ENCODE measurements around the gene AADAC.
"Not testable (repeated sequence)": the region's sequence is repeated elsewhere in the genome, so short reads cannot be mapped to it uniquely, and the experiment has no call there.

The AADAC gene, protein sequence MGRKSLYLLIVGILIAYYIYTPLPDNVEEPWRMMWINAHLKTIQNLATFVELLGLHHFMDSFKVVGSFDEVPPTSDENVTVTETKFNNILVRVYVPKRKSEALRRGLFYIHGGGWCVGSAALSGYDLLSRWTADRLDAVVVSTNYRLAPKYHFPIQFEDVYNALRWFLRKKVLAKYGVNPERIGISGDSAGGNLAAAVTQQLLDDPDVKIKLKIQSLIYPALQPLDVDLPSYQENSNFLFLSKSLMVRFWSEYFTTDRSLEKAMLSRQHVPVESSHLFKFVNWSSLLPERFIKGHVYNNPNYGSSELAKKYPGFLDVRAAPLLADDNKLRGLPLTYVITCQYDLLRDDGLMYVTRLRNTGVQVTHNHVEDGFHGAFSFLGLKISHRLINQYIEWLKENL

DNA sequence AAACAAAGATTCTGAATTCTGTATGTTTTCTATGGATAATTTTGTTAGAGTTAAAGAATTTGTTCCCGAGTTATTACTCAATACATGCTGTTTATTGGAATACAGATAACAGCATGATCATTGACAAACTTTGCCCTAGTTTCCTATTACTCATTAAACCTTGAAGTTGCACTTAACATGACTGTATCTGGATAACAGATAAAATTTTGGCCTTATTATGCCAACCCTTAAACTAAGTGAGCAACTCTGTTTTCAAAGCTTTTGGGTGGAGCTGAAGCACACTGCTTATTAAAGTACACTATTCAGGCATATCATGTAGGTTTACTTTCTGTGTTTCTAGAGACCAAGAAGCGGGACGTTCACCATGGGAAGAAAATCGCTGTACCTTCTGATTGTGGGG is at the start of gene AADAC:
TSS of gene AADAC (plus strand) at position 318 of the 400 bp plus-strand sequence. CDS start at position 365, 47 bp downstream.
- DNase-seq (ENCODE audit: low read depth) = no peak

DNA sequence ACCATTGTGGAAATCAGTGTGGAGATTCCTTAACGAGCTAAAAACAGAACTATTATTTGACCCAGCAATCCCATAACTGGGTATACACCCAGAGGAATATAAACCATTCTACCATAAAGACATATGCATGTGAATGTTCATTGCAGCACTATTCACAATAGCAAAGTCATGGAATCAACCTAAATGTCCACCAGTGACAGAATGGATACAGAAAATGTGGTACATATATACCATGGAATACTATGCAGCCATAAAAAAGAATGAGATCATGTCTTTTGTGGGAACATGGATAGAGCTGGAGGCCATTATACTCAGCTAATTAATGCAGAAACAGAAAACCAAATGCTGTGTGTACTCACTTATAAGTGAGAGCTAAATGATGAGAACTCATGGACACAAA is 49.2 kb upstream of the AADAC start:
- DNase-seq (ENCODE audit: low read depth) = not testable (repeated sequence)

DNA sequence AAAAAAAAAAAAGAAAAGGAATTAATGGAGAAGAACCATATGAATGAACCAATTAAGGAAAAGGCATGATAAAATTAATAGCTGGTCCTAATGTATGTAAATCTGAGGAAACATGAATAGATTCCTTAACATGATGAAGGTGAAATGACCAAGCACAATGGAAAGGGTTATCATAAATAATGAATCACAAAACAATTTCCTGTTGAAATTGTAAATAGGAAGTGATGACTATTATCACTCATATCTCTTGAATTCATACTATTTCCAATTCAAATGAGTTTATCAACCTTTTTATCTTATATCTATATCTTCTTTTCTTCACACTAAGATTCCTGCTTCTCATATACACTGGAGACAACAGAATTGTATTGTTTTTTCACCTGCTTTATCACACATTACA is 48.2 kb upstream of the AADAC start:
- DNase-seq (ENCODE audit: low read depth) = no peak

DNA sequence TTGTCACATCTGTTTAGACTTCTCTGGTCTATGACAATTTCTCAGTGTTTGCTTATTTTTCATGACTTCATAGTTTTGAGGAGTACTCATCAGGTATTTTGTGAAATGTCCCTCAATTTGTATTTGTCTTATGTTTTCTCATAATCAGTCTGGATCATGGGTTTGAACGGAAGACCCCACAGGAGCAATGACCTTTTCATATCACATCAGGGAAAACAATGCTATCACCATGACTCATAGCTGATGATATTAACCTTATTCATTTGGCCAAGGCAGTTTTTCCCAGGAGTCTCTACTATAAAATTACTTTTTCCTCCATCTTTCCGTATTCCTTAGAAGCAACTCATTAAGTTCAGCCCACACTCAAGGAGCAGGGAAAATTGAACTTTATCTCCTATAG is 47.5 kb upstream of the AADAC start:
- no peak for DNase-seq (ENCODE audit: low read depth)

DNA sequence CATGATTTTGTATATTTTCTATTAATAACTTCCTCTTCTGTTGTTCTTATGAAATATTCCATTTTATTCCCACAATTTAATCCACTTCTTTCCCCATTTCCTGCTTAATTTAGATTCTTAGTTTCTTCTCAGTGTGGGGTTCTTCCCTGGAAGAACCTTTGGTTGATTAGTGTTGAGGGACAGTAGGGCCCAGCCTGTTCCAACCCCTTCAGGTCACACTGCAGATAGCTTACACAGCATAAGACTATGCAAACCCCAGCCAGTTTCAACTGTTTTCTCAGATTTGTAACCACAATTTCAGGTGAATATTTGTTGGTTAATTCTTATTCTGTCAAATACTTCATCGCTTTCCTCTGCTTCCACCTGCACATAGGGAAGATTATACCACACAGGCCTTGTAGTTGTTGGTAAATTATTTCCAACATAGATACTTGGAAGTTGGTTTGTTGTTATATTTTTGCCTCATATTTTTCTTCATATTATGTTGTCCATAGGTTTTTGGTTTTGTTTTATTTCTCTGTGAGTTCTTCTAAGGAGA is 45.5 kb upstream of the AADAC start:
- no peak for DNase-seq (ENCODE audit: low read depth)

DNA sequence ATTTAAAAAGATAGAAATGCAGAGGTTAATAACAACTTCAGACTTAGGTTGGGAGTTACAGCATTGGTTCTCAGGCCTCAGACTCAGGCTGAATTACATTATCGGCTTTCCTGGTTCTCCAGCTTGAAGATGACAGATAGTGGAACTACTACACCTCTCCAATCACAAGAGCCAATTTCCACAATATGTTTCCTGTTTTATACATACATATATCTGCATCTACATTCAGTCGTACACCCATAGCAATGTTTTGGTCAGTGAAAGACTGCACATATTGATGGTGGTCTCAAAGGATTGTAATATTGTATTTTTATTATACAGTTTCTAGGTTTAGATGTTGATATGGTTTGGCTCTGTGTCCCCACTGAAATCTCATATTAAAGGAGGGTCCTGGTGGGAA is 44.7 kb upstream of the AADAC start:
- no peak for DNase-seq (ENCODE audit: low read depth)

DNA sequence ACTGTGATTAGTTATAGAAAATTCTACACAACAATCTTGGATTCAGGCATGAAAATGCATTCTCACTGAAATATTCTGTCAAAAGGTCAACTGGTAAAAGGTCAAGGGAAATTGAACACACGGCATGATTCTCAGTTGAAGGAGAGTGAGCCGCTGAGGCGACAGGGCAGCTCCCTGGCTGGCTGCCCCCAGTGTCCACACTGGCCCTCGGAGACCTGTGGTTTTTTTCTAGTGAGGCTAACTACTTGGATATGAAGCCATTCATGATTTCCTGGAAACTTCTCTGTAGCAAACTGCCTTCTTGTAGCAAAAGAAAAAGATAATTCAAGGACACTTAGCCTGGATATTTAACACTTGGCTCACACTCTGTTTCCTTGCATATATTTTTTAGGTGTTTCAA is 43.0 kb upstream of the AADAC start:
- no peak for DNase-seq (ENCODE audit: low read depth)

DNA sequence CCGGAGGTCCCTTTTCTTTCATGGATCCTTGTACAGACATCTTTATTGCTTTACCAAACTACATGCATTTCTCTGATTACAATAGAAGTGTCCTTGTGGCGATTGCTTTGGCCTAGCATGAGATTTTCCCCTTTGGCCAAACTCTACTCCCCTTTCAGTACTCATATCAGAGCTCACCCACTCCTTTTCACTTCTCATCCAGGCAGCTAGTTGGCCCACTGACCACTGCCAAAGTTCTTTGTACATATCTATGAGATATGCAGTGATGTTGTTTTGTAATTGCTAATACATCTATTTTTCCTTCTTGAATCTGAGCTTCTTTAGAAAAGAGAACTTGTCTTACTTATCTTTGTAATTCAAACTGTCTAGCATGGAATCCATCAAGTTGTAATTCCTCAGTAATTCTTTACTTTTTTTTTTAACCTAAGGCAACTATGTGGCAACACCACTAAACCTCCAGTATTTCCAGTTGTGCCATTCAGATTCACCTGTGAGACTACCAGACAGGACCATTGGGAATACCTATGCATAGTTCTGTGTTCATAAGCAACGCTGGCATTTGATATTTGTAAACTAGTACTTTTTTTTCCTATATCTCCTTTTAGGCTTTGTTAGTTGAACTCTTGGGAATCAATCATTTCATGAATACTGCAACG is 41.0 kb upstream of the AADAC start:
- DNase-seq (ENCODE audit: low read depth) = no peak

DNA sequence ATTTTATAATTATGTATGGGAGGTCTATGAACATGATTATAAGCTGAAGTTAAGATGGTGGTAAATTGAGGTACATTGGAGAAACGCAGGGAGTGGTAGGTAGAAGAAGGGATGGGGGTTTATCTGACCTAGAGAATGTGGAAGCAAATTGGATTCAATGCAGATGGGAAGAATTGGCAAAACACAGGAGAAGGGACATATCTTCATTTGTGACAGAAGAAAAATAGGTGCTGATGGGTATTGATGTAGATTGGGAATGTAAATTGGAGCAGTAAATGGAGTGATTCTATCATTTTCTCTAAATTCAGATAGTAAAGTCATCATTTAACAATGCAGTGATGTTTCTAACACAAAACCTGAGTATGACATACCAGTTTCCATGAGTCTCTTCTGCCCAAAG is 39.7 kb upstream of the AADAC start:
- no peak for DNase-seq (ENCODE audit: low read depth)

DNA sequence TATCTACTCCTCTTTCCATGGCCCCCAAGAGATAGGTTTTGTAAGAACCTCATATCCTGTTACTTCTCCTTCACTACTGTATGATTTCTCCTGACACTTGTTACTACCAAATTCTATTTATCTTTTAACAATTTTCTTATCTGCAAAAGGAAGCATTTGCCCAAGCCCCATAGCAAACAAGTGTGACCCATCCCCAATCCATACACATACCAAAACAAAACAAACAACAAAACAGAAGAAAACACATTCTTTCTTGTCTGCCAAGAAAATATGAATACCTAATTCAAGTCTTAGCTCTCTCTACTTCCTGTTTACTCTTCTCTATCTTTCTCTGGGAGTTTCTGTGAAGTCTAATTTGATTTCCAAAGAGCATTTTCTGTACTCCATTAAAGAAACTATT is 39.0 kb upstream of the AADAC start:
- DNase-seq (ENCODE audit: low read depth) = no peak

DNA sequence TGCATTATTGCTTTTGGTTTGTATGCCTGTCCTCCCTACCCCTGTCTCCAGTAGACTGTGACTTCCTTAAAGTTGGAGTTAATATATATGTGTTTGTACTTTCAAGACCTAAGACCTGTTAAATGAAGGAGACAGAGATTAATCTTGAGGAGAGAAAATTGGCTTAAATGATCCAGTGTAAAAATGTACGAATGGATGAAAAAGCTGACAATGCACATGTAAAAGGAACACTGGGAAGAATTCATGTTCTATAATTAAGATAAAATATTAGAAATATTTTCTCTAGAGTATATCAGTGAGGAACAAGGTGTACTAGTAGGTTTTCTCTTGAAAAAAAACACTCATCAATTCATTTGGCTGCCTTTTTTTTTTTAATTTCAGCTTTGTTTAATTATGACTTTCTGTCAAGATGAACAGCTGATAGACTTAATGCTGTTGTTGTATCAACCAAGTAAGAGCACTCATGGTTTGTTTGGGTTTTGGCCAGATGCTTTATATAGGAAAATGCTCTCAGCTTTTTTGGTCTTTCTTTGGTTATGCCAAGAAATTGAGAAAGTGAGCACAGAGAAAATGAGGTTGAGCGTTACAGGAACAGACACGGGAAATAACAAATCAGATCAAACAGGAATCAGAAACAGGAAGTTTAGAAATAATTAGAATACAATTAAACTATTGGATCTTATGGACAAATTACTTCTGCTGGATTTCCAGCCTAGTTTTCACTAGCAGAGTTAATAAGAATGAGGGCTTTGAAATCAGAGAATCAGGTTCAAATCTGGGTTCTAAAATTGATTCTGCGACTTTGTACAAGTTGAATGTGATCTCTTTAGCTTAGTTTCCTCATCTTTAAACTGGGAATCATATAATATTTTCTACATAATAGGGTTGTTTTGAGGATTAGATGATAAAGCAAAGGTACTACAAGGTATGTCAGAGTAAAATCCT is 38.3 kb upstream of the AADAC start:
- DNase-seq (ENCODE audit: low read depth) = no peak

DNA sequence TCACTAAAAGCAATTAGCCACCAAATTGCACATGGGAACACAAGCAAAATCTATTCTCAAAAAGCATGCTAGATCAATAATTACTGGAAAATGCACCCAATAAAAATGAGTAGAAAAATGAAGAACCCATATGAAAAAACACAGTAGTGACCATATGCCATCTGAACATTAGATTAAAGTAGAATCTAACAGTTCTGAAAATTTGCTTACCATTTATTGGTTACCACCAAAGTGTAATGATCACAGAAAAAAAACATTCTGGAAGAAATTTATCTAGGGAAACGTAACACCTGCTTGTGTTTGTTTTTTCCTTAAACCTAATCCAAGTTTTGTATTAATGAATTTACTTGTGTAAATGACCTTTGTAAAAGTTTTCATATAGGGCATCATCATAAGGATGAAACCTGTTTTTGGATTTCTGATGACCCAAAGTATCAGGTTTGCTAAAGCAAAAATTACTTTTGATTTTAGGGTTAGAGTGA is 37.6 kb upstream of the AADAC start:
- no peak for DNase-seq (ENCODE audit: low read depth)

DNA sequence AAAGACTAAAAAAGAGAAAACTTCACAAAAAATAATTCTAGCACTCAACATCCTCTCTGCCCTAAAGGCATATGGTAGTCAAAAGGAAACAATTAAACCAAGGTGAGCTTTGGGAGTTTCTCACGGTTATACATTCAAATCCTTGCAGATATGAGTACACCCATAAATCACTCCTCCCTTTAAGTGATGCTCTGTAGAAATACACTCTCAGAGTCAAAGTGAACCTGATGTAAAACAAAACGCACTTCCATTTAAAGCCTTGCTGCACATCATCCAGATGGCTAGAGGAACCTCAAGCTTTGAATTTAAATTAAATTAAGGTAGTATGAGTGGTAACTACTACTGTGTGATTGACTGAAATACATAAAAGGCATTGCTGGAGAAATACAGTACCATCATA is 36.0 kb upstream of the AADAC start:
- no peak for DNase-seq (ENCODE audit: low read depth)

DNA sequence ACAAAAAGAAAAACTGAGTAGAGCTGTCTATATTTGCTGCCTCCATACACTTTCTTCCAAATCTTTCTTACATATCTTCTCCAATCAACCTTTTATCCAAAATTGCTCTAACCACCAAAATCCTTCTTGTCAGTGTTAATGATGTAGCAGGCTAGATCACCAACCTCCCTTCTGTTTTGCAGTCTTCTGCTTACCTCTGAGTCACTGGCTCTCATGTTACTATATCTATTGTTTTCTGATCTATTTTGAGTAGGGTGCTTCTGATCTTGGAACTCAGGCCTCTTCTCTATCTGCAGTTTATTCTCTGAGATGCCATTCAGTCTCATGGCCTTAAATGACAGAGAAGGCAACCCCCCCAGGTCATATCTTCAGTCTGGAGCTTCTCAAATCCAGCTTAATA is 26.3 kb upstream of the AADAC start:
- DNase-seq (ENCODE audit: low read depth) = no peak

DNA sequence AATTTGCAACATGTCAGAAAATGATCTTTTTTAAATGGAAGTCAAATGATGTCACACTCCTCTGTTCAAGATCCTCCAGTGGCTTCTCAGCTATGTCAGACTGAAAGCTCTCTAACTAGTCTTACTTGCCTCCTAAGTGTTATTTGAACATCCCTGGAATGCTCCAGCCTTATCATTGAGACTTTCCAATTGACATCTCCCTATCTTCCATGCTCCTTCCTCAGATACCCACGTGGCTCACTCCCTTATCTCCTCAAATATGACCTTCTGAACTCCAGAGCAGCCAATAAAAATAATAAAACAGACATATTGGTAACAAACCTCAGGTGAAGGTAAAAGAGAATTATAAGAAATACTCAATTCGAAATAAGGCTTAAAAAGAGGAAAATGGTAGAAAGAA is 25.5 kb upstream of the AADAC start:
- DNase-seq (ENCODE audit: low read depth) = no peak

DNA sequence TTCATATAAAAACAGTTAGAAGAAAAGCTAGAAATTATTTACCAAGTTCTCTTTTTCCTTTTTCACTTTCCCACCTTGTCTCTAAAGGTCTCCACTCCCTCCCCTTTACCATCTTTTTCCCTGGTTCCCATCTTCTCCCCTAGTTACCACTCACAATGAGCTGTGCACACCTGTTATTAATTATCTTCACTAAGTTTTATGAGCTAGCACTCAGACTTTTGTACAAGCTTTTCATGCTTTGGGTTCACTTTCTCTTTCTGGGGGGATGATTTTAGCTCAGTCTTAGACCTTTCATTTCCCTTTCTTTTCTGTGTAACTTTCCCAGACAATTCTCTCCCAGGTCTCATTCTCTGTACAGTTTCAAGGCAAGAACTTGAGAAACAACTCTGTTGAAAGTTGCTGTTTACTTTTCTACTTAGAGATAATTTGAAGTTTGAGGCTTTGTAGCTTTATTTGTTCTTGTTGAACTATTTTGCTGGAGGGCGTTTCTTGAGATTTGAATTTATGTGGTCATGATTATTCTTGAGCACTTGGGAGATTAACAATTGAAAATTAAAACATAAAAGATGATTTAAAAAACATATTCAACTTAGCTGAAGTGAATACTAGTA is 24.0 kb upstream of the AADAC start:
- DNase-seq (ENCODE audit: low read depth) = no peak

DNA sequence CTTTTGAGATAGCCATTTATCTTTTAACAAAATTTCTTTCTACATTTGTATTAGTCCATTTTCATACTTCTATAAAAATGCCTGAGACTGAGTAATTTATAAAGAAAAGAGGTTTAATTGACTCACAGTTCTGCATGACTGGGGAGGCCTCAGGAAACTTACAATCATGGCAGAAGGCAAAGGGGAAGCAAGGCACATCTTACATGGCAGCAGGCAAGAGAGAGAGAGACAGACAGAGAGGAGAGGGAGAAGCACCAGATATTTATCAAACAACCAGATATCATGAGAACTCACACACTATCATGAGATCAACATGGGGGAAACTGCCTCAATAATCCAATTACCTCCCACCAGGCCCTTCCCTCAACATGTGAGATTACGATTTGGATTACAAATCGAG is 23.2 kb upstream of the AADAC start:
- not testable (repeated sequence) for DNase-seq (ENCODE audit: low read depth)

DNA sequence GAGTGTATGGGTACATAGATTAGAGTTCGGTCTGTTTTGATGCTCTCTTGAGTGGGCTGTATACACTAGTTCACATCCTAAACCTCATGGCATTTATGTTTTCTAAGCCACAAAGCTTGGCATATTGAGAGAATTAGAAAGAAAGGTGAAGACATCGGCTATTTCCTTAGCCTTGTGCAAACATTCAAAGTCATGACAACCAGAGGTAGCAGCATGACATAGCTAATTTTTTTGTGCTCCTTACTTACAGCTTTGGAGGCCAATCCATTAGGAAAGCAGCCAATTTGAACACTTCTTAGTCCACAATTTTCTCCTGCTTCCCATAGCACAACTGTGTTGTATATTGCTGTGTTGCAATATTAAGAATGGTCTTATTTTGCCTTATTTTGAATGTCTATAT is 21.5 kb upstream of the AADAC start:
- no peak for DNase-seq (ENCODE audit: low read depth)

DNA sequence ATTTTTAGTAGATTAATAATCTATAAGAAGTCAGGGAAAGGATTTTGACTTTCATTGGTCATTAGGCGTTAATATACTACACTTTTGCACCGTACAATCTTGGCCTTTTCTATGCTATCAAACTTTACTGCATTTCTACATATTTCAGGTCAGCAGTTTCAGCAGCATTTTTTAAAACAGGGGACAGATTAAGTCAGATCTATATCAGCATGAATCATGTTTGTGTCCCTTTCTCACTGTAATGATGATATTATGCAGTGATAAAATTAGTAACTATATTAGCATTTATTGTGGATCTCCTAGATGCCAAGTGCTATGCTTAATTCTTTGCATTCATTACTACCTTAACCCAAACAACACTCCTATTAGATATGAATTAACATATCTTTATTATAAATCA is 20.3 kb upstream of the AADAC start:
- DNase-seq (ENCODE audit: low read depth) = no peak

DNA sequence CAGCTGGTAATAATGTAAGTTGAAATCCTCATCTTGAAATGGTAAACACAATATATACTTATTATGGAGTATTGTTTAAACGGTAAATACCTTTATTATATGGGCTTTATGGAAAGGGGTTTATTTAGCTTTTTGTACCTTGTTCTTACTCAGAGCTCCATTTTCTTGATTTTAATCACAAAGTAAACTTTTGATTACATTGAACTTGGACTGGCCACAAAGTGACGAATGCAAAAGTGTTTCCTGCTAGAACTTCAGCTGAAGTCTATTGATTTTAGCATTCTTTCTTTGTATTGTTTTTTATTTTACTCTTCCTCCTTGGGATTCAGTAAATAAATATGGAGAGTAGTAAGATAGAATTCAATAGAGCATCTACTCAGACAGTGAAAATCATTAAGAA is 19.8 kb upstream of the AADAC start:
- no peak for DNase-seq (ENCODE audit: low read depth)

DNA sequence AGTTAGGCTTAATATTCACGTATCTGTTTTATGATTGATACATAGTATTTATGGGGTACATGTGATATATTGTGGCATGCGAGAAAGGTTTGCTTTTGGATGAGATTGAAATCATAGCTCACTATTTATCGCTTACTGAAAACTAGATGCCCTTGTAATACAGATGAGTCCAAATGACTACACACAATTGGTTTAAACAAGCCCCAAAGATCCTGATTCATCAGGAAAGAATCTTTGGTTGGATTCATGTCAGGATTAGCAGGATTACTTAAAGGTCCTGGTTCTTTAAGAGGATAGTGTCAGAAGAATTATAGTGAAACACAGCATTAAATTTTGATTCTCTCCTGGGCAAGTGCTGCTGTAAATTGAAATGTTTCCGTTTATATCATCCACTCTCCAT is 18.6 kb upstream of the AADAC start:
- DNase-seq (ENCODE audit: low read depth) = no peak

Measured in stimulated activated CD8-positive, alpha-beta memory T cell treated with anti-CD3 and anti-CD28 coated beads, Interleukin-4, amount 100 ng/mL, for 24 hours (primary cell).